ENCODE results near the gene SLAMF7. TPM values are rescaled to one million over a fixed set of nuclear protein-coding genes. Genes with fewer than 3 reads are reported as not detected.
A peak's percentile ranks its signal among the peaks of the same experiment; 100 is the strongest.

Gene SLAMF7
- total and polyA plus RNA-seq, 2 experiments from 2014 or later: 0.11 TPM; not detected in 1

- ATAC-seq: peak; percentile 89
- Mint-ChIP-seq H3K36me3 (ENCODE audit: low read depth) (no peaks in the 10 kb centered on the region), H3K4me1 (peaks cover 23% of the 10 kb centered on the region; the same call in 2 of the 3 replicates), H3K27me3 (ENCODE audit: insufficient read depth, low read depth, poor library complexity) (peaks cover 3% of the 10 kb centered on the region), H3K4me3 (no peak overlapping the region; the same call in 2 of the 3 replicates), H3K9me3 (no peaks in the 10 kb centered on the region; the same call in 2 of the 3 replicates), H3K27ac (no peak overlapping the region)
- Histone ChIP-seq H3K27me3 (ENCODE audit: insufficient read depth) (no peaks in the 10 kb centered on the region), H3K4me1 (ENCODE audit: insufficient read depth) (peaks cover 10% of the 10 kb centered on the region), H3K36me3 (ENCODE audit: insufficient read depth) (no peaks in the 10 kb centered on the region), H3F3A (replicated peaks; ENCODE audit: low read depth) (0 out of 2 replicates have a peak, but pooled peaks cover 3% of the 10 kb centered on the region), H3K4me3 (no peak overlapping the region), H3K4me2 (peak overlapping the region; percentile 0; the same call in 1 of the 2 replicates), H3K79me2 (replicated peaks; ENCODE audit: insufficient read depth) (no peaks in the 10 kb centered on the region), H2AFZ (no peak overlapping the region), H3K9me2 (ENCODE audit: insufficient read depth) (peaks cover 19% of the 10 kb centered on the region), H3K27ac (ENCODE audit: low read depth) (no peak overlapping the region; the same call in 1 of the 2 replicates), H4K20me1 (replicated peaks; ENCODE audit: insufficient read depth) (no peaks in the 10 kb centered on the region)
- TF ChIP-seq, protein P1, sequence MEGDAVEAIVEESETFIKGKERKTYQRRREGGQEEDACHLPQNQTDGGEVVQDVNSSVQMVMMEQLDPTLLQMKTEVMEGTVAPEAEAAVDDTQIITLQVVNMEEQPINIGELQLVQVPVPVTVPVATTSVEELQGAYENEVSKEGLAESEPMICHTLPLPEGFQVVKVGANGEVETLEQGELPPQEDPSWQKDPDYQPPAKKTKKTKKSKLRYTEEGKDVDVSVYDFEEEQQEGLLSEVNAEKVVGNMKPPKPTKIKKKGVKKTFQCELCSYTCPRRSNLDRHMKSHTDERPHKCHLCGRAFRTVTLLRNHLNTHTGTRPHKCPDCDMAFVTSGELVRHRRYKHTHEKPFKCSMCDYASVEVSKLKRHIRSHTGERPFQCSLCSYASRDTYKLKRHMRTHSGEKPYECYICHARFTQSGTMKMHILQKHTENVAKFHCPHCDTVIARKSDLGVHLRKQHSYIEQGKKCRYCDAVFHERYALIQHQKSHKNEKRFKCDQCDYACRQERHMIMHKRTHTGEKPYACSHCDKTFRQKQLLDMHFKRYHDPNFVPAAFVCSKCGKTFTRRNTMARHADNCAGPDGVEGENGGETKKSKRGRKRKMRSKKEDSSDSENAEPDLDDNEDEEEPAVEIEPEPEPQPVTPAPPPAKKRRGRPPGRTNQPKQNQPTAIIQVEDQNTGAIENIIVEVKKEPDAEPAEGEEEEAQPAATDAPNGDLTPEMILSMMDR (conservative IDR thresholded peaks at IDR 0.05; ENCODE audit: low read depth in 2 of 2): no peak
- peak; percentile 43; the same call in 1 of the 2 replicates for TF ChIP-seq ZNF462 (CRISPR knock-in tag; IDR thresholded peaks at IDR 0.05)
- peak; percentile 43 for DNase-seq (ENCODE audit: low spot score)
Measured at GRCh38 chr1:160746836-160747500, 7.9 kb downstream of the SLAMF7 start.
